ENCODE data around the gene OTOF.

The OTOF gene

DNA sequence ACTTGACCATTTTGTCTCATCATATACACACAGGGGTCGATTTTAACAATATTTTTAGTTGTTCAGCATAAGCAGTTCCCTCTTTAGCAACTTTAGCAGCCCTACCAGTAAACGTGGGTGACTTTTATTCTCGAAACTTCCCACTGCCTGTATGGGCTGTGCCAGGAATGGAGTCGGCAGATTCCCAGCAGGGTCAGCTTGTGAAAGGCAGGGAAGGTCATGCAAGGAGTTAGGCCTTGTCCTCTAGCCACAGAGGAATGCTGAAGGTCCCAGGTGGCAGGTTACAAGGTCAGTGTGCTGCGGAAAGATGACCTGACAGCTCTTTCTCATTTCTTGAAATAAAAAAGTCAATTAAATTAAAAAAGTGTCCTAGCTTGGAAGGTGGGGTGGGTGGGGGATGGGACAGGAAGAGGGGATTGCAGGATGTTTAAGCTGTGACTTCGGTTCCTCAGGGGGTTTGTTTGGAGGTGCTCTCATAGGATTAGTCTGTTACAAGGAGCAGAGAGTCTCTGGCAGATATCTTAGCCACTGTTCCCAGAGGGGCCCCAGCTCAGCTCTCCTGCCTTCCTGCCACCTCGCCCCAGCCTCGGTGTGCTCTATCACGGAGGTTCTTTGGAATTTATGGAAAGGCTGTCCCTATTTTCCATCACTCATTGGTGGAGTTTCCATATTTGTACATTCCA is 54.8 kb downstream of the OTOF start:
- H3K27ac ChIP-seq (ENCODE audit: low read depth, low read length), result no peak overlapping the region
- peaks cover 6% of the 10 kb centered on the region; the same call in 1 of the 2 replicates for H3K4me1 ChIP-seq (ENCODE audit: insufficient read depth, low read length)
- no peak overlapping the region for H3K4me3 ChIP-seq (ENCODE audit: low read length)
- WGBS, result 65% methylated on average over 9 of the region's 9 CpGs
- H3K9me3 ChIP-seq (ENCODE audit: insufficient read depth, low read depth, low read length), result no peaks in the 10 kb centered on the region
- no peaks in the 10 kb centered on the region for H3K36me3 ChIP-seq (ENCODE audit: insufficient read depth, low read length)
- H3K9ac ChIP-seq (ENCODE audit: low read depth, low read length), result no peak overlapping the region
- no peaks in the 10 kb centered on the region for H3K27me3 ChIP-seq (ENCODE audit: insufficient read depth, low read length)

DNA sequence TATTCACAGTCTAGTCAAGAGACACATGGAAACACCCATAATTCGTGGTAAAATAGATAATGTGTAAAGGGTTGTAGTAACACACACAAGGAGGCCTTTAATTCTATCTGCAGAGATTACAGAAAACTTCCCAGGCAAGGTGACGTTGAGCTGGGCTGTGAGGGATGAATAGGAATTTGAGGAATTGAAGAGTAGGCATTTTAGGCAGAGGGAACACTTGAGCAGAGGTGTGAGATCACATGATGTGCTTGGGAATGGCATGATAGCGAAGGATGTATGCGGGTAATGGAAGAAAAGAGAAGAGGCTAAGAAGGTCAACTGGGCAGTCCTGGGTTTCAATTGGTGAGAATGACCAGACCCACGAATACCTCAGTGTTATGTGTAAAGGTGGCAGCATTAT is 56.0 kb downstream of the OTOF start:
- Histone ChIP-seq H3K9me3 (ENCODE audit: insufficient read depth, low read depth, low read length) (no peaks in the 10 kb centered on the region), H3K27me3 (ENCODE audit: insufficient read depth, low read length) (no peaks in the 10 kb centered on the region), H3K27ac (ENCODE audit: low read depth, low read length) (no peak overlapping the region), H3K4me3 (ENCODE audit: low read length) (no peak overlapping the region), H3K36me3 (ENCODE audit: insufficient read depth, low read length) (no peaks in the 10 kb centered on the region), H3K9ac (ENCODE audit: low read depth, low read length) (no peak overlapping the region), H3K4me1 (ENCODE audit: insufficient read depth, low read length) (peaks cover 6% of the 10 kb centered on the region; the same call in 1 of the 2 replicates)
- WGBS, result 90% methylated on average over 5 of the region's 5 CpGs

DNA sequence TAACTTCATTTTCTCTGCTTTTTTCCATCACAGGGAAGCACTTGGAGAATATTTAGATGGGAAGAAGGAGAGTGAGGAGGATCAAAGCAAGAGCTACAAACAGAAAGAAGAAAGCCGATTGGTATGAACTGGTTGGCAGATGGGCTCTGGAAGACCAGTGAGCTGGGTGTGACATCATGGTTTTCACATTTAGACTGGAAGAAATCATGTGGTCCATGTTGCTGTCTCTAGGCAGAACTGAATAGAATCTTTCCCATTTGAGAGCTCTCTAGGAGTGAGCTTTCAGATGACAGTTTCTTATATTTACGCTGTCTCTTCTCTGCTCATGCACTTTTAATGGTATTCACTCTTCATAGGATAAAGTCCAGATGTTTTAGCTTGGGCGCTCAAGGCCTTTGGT is 63.6 kb downstream of the OTOF start:
- no peaks in the 10 kb centered on the region for H3K4me1 ChIP-seq (ENCODE audit: insufficient read depth, low read length)
- no peak overlapping the region for H3K27ac ChIP-seq (ENCODE audit: low read depth, low read length)
- WGBS, result 94% methylated on average over 3 of the region's 3 CpGs

DNA sequence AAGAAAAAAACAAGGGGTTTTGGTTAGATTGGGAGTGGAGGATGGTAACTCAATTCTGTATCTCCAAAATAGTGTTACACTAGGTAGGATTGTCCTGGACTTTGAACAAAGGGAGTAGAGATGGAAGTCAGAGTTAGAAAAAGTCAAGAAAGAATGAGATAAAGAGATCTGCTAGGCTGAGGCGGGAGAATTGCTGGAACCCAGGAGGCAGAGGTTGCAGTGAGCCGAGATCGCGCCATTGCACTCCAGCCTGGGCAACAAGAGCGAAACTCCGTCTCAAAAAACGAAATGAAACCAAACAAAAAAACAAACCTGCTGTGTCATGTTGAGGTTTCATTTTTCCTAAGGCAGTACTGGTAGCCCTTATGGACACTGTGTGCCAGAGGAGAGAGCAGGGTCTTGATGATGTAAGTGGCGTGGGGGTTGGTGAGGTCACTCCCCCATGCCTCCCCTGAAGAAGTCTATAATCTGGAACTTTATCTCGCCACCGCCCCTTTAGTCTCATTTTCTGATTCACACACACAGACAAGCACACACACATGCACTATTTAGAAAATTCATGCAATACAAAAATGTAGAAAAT is 65.7 kb downstream of the OTOF start:
- H3K27ac ChIP-seq (ENCODE audit: low read depth, low read length), result no peak overlapping the region
- no peaks in the 10 kb centered on the region for H3K36me3 ChIP-seq (ENCODE audit: insufficient read depth, low read length)
- no peak overlapping the region for H3K4me3 ChIP-seq (ENCODE audit: low read length)
- no peaks in the 10 kb centered on the region for H3K9me3 ChIP-seq (ENCODE audit: insufficient read depth, low read depth, low read length)
- H3K9ac ChIP-seq (ENCODE audit: low read depth, low read length), result no peak overlapping the region
- H3K27me3 ChIP-seq (ENCODE audit: insufficient read depth, low read length), result no peaks in the 10 kb centered on the region
- H3K4me1 ChIP-seq (ENCODE audit: insufficient read depth, low read length), result no peaks in the 10 kb centered on the region
- WGBS, result 87% methylated on average over 10 of the region's 10 CpGs

More for the DNA sequence above, 63.6 kb downstream of the OTOF start:
- H3K36me3 ChIP-seq (ENCODE audit: insufficient read depth, low read length), result no peaks in the 10 kb centered on the region
- no peak overlapping the region for H3K4me3 ChIP-seq (ENCODE audit: low read length)
- no peaks in the 10 kb centered on the region for H3K27me3 ChIP-seq (ENCODE audit: insufficient read depth, low read length)
- H3K9ac ChIP-seq (ENCODE audit: low read depth, low read length), result no peak overlapping the region
- H3K9me3 ChIP-seq (ENCODE audit: insufficient read depth, low read depth, low read length), result no peaks in the 10 kb centered on the region

DNA sequence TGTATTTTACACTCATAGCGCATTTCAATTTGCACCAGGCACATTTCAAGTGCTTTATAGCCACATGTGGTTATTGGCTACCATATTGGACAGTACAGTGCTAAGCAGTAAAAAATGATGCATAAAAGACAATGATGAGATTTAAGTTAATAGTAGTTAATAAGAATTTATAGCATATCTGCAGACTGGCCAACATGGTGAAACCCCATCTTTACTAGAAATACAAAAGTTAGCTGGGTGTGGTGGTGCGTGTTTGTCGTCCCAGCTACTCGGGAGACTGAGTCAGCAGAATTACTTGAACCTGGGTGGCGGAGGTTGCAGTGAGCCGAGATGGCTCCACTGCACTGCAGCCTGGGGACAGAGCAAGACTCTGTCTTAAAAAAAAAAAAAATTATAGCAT is 66.5 kb downstream of the OTOF start:
- no peaks in the 10 kb centered on the region for H3K27me3 ChIP-seq (ENCODE audit: insufficient read depth, low read length)
- H3K9ac ChIP-seq (ENCODE audit: low read depth, low read length), result no peak overlapping the region
- H3K27ac ChIP-seq (ENCODE audit: low read depth, low read length), result no peak overlapping the region

DNA sequence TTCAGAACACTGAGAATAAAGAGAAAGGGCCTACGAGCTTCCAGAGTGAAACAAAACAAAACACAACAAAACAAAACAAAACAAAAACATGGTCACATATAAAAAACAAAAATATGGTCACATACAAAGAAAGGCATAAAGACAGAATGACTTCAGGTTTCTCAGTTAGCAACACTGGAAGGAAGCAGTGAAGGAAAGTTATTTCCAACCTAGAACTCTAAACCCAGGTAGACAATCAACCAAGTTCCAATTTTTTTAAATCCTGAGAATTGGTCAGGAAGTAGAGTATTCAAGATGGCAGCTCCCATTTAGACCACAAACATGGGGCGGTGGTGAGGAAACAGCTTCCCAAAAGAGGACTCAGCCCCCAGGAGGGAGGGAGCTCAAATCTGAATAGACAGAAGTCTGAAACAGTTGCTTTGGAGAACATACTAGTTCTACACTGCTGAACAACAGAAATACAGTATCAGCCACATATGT is 67.1 kb downstream of the OTOF start:
- WGBS, result 89% methylated on average over 2 of the region's 2 CpGs
- Histone ChIP-seq H3K27ac (ENCODE audit: low read depth, low read length) (no peak overlapping the region), H3K4me1 (ENCODE audit: insufficient read depth, low read length) (no peaks in the 10 kb centered on the region), H3K36me3 (ENCODE audit: insufficient read depth, low read length) (no peaks in the 10 kb centered on the region), H3K9me3 (ENCODE audit: insufficient read depth, low read depth, low read length) (no peaks in the 10 kb centered on the region), H3K27me3 (ENCODE audit: insufficient read depth, low read length) (no peaks in the 10 kb centered on the region), H3K4me3 (ENCODE audit: low read length) (no peak overlapping the region), H3K9ac (ENCODE audit: low read depth, low read length) (no peak overlapping the region)

More for the DNA sequence above, 66.5 kb downstream of the OTOF start:
- H3K4me3 ChIP-seq (ENCODE audit: low read length), result no peak overlapping the region
- 97% methylated on average over 6 of the region's 6 CpGs for WGBS
- no peaks in the 10 kb centered on the region for H3K4me1 ChIP-seq (ENCODE audit: insufficient read depth, low read length)
- no peaks in the 10 kb centered on the region for H3K36me3 ChIP-seq (ENCODE audit: insufficient read depth, low read length)
- H3K9me3 ChIP-seq (ENCODE audit: insufficient read depth, low read depth, low read length), result no peaks in the 10 kb centered on the region

DNA sequence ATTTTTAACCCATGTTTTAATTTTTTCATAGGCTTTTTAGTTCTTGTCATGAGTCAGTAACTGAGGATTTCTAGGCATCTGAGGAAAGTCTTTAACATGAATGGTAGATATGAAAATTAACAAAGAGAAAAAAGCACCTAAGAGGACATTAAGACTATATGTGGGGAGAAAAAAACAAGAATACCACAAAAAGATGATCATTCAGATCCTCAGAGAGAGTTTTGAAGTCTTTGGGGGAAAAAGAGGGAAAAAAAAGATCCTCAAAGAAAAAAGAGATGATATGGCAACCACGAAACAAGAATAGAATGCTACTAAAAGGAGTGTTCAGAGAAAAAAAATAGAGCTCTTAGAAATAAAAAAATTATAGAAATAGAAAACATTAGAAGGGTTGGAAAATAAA is 68.1 kb downstream of the OTOF start:
- H3K4me1 ChIP-seq (ENCODE audit: insufficient read depth, low read length), result no peaks in the 10 kb centered on the region

DNA sequence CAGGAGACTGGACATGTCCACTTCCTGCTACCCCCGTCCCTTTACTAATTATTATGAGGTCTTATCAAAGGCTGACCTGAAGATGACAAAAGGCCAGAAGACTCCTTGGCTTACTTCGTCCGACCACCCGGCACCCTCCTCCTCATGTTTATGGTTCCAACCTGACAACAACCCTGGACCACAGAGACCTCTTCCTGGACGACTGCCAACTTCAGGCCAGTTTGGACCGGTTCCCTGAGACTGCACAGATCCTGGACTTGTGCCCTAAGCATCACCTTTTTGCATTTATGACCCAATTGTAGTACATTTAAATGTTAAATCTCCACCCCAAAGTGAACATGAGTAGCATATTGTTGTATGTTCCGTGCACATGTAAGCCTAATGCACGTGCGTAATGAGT is 70.4 kb downstream of the OTOF start:
- 93% methylated on average over 9 of the region's 9 CpGs for WGBS
- Histone ChIP-seq H3K9ac (ENCODE audit: low read depth, low read length) (no peak overlapping the region), H3K9me3 (ENCODE audit: insufficient read depth, low read depth, low read length) (no peaks in the 10 kb centered on the region), H3K27ac (ENCODE audit: low read depth, low read length) (no peak overlapping the region), H3K4me1 (ENCODE audit: insufficient read depth, low read length) (0 out of 2 replicates have a peak, but pooled peaks cover 5% of the 10 kb centered on the region), H3K4me3 (ENCODE audit: low read length) (no peak overlapping the region), H3K27me3 (ENCODE audit: insufficient read depth, low read length) (no peaks in the 10 kb centered on the region), H3K36me3 (ENCODE audit: insufficient read depth, low read length) (no peaks in the 10 kb centered on the region)

More for the DNA sequence above, 68.1 kb downstream of the OTOF start:
- H3K4me3 ChIP-seq (ENCODE audit: low read length), result no peak overlapping the region
- no peaks in the 10 kb centered on the region for H3K36me3 ChIP-seq (ENCODE audit: insufficient read depth, low read length)
- H3K9me3 ChIP-seq (ENCODE audit: insufficient read depth, low read depth, low read length), result no peaks in the 10 kb centered on the region
- H3K27me3 ChIP-seq (ENCODE audit: insufficient read depth, low read length), result no peaks in the 10 kb centered on the region
- H3K27ac ChIP-seq (ENCODE audit: low read depth, low read length), result no peak overlapping the region
- H3K9ac ChIP-seq (ENCODE audit: low read depth, low read length), result no peak overlapping the region
- 89% methylated on average over 1 of the region's 1 CpG for WGBS
